HUDEP-2 (cell line): ENCODE data around the gene EIF4G1.

Experiments
- DNase-seq, 76 experiments: peaks; one replicate each; lab custom pipeline; 2025; ENCODE audit not compliant: unreplicated experiment in 76 of 76; lab: John Stamatoyannopoulos, UW

The EIF4G1 gene

DNA sequence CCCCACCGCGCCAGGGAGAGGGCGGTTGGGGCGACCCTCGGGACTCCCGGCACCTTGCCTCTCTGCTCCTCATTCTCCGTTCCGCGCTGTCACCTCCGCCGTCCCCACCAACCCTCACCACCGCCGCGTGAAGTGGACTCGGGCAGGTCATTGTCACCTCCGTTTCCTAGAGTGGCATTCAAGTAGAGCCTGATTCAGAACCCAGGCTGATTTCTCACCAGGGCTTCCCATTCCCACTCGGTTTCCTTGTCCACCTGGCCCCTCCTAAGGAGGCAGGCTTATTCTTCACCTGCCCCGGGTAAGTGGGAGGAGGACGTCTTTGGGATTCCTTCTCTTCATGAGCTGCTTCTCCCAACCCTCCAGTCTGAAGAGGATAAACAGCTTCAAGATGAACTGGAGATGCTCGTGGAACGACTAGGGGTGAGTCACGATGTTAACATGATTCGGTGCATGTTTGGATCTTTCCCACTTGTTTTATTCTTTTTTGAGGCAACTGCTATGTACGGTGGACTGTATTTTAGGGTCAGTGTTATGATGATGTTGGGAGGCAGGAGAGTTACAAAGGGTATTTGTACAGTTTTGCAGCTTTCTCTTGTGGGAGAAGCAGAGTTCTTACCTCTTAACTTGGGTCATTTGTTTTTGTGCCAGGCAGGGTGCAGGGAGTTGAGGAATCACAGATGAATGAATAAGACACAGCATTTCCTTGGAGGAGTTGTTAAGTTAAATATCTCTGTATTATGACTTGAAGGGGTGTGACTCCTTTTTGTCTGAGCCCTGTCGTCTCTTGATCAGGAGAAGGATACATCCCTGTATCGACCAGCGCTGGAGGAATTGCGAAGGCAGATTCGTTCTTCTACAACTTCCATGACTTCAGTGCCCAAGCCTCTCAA is 14.7 kb upstream of the EIF4G1 start:
- peak in 4 of 76 experiments; percentile 1 to 35 (median 24) for DNase-seq

DNA sequence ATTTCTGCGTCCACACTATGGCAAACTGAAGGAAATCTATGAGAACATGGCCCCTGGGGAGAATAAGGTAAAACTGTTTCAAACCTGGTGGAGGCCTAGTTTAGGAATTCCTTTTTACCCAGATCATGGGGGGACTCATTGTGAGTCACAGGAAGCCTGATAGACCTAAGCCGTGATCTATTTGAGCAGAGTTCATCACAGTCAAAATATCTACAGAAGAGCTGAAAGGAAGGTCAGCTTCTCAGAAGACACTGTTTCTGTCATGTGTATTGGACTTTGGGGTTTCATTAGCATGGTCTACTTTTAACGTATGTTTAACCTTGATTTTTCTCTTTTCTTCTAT is 14.1 kb upstream of the EIF4G1 start:
- DNase-seq, result no peak

DNA sequence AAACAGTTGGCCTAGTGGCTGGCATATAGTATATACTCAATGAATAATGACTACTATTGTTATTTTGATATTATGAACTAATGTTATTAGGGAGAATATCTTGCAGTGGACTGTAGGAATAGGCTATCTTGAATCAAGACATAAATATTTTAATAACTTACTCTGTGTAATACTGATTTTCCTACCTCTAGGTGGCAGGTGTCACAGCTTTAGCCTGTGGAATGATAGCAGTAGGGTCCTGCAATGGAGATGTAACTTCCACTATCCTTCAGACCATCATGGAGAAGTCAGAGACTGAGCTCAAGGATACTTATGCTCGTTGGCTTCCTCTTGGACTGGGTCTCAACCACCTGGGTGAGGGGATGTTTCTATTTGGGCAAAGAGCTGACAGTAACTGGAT is 8.8 kb upstream of the EIF4G1 start:
- DNase-seq, result peak in 10 of 76 experiments; percentile 1 to 30 (median 13)

DNA sequence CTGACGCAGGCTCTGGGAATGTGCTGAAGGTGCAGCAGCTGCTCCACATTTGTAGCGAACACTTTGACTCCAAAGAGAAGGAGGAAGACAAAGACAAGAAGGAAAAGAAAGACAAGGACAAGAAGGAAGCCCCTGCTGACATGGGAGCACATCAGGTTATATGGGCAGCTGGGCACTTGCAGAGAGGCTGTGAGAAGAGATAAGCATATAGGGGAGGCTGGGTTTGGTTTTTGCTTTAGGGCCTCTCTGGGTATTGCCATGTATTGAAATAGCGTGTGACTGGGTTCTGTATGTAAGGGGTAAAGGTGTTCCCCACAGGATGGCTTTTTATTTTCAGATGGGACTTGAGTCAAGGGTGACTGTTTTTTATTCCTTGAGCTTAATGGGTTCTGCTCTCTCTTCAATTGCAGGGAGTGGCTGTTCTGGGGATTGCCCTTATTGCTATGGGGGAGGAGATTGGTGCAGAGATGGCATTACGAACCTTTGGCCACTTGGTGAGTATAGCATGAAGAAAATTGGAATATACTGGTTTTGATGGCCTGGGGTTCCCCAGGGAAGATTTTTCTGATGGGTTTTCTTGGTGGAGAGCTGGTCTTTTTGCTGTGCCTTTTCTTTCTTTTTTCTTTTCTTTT is 7.9 kb upstream of the EIF4G1 start:
- DNase-seq, result peak in 51 of 76 experiments; percentile 4 to 63 (median 32)

DNA sequence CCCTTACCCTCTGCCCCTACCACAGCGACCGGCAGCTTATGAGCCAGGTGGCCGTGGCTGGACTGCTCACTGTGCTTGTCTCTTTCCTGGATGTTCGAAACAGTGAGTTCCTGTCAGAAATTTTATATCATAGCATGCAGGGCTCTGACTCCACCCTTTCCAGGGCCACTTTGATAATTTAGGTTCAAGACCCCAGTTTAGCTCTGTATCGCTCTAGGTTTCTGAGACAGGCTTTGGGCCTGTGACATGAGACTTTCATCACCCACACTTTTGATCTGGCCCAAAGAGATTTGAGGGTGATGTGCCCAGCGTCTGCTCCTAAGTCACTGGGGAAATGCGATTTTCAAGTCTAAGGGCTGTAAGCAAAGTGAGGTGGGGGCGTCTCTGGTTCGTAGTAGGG is 6.5 kb upstream of the EIF4G1 start:
- DNase-seq, result peak in 1 of 76 experiments; percentile 32

DNA sequence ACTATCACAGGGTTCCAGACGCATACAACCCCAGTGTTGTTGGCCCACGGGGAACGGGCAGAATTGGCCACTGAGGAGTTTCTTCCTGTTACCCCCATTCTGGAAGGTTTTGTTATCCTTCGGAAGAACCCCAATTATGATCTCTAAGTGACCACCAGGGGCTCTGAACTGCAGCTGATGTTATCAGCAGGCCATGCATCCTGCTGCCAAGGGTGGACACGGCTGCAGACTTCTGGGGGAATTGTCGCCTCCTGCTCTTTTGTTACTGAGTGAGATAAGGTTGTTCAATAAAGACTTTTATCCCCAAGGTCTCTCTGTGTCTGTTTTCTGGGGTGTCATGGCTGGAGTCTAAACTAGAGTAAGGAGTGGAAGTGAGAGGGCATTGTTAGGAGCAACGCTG is 5.7 kb upstream of the EIF4G1 start:
- DNase-seq, result no peak

DNA sequence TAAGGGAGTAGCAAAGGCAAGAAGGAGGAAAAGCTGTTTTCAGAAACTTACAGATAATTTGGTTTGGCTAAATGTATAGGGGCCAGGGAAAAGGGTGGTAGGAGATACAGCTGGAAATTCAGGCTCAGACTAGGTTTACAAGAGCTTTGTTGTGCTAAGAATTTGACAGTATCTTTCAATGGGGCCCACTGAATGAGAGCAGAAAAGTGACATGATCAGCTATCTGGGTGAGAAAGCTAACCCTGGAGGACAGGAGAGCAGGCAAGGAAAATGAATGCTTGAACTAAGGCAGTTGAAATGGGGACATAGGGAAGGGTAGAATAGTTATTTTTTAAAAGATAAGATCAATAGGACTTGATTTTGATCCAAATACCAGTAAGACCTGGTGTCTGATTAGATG is 2.8 kb upstream of the EIF4G1 start:
- DNase-seq, result no peak

DNA sequence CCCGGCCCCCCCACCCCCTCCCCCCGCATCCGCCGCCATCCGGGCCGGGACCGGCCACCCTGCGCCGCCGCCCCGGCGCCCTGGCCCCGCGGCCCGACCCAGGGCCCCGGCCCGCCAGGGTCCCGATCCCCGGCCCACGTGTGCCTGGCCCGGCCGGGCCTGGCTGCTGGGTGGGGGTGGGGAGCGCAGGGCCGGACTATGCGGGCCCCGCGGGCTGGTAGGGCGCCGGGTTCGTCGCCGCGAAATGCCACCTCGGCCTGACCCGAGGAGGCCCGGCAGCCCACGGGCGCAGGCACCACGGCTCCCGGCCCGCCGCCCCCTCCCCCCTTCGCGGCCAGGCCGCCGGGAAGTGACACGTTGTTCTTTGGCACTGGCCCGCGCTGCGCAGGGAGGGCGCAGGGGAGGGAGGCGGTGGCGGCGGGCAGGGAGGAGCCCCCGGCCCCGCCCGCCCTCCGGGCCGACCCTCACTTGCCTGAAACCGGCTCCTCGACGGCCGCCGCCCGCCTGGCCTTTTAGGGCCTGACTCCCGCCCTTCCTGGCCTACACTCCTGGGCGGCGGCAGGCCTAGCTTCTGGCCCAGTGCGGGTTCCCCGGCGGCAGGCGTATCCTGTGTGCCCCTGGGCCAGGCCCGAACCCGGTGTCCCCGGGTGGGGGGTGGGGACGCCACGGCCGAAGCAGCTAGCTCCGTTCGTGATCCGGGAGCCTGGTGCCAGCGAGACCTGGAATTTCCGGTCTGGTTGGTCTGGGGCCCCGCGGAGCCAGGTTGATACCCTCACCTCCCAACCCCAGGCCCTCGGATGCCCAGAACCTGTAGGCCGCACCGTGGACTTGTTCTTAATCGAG is 515 bp downstream of the EIF4G1 start:
- DNase-seq, result peak in 70 of 76 experiments; percentile 5 to 76 (median 57)

DNA sequence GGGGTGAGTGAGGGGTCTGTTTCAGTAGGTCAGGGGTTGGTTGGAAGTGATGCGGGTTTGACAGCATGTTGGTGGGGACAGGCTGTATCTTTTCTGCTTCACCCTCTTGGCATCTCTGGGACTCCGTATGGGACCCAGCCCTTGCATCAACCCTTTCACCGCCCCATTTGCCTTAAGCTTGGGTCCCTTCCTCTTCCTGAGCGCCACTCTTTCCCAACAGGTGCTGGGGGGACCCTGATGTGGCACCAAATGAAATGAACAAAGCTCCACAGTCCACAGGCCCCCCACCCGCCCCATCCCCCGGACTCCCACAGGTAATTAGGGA is 1.1 kb downstream of the EIF4G1 start:
- DNase-seq, result peak in 1 of 76 experiments; percentile 28

DNA sequence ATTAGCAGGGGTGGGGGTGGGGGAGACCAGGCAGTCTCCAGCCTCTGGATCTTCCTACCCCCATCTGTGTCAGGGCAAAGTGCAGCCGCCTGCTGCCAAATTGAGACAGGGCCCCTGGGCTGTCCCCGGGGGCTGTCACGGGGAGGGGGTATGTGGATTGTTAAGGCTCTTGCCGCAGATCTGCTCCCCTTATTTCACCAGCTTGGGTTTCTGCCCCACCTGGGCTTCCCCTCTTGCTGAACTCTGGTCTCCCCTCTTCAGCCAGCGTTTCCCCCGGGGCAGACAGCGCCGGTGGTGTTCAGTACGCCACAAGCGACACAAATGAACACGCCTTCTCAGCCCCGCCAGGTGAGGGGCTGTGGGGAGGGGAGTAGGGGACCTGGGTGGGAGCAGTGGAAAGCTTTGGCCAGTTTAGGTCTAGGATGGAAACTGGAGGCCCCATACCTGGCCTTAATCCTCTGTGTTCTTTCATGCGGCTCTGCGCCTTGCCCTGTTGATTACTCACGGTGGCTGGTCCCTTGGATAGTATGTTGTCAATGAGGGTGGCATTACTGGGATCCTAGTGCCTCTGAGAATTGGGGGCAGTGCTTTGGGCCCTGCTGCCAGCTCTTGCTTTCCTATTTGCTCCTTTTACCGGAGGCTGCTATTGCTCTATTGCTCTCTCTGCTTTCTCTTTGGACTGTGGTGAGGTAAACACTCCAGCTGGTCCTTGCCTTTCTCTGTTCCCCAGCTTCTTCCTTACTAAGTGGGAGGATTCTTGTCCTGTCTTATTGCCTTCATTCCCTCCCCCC is 1.7 kb downstream of the EIF4G1 start:
- no peak for DNase-seq

DNA sequence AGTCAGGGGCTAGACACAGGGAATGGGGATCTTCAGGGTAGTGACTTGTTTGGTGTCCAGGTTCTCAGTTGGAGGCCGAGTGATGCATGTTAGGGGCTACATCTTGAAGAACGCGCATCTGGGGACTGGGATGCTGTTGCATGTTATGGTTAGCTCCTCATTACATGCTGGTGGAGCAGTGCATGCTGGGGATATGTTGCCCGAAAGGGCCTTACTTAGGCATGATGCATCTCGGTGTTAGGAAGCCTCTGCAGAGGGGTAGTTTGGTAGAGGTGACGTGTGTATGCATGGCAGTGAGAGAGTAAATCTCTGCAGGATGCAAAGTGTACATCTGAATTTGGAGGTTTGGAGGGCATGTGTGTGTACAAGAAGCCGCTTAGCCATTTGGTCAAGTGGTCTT is 2.4 kb downstream of the EIF4G1 start:
- DNase-seq, result no peak

DNA sequence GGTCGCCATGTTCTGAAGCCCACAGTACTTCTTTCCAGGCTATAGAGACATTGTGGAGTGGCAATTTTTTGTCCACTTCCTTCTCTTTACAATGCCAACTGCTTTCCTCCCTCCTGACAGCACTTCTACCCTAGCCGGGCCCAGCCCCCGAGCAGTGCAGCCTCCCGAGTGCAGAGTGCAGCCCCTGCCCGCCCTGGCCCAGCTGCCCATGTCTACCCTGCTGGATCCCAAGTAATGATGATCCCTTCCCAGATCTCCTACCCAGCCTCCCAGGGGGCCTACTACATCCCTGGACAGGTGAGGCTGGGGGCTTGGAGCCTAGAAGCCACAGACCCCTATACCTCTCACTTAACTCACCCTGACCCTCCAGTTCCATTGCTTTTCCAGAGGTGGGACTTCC is 2.8 kb downstream of the EIF4G1 start:
- no peak for DNase-seq

DNA sequence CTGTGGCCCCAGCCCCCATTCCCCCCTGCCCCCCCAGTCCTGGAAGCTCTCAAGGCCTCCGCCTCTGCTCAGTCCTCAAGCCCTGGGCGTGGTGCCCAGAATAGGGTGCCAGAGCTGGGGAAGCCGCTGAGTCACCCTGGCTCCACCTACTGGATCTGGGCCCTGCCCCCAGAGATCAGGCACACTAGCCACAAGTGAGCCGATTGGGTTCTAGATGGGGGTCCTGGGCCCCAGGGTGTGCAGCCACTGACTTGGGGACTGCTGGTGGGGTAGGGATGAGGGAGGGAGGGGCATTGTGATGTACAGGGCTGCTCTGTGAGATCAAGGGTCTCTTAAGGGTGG is 5.7 kb downstream of the EIF4G1 start:
- DNase-seq, result peak in 75 of 76 experiments; percentile 25 to 97 (median 92)

DNA sequence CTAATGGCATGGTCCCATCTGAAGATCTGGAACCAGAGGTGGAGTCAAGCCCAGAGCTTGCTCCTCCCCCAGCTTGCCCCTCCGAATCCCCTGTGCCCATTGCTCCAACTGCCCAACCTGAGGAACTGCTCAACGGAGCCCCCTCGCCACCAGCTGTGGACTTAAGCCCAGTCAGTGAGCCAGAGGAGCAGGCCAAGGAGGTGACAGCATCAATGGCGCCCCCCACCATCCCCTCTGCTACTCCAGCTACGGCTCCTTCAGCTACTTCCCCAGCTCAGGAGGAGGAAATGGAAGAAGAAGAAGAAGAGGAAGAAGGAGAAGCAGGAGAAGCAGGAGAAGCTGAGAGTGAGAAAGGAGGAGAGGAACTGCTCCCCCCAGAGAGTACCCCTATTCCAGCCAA is 7.3 kb downstream of the EIF4G1 start:
- DNase-seq, result no peak

DNA sequence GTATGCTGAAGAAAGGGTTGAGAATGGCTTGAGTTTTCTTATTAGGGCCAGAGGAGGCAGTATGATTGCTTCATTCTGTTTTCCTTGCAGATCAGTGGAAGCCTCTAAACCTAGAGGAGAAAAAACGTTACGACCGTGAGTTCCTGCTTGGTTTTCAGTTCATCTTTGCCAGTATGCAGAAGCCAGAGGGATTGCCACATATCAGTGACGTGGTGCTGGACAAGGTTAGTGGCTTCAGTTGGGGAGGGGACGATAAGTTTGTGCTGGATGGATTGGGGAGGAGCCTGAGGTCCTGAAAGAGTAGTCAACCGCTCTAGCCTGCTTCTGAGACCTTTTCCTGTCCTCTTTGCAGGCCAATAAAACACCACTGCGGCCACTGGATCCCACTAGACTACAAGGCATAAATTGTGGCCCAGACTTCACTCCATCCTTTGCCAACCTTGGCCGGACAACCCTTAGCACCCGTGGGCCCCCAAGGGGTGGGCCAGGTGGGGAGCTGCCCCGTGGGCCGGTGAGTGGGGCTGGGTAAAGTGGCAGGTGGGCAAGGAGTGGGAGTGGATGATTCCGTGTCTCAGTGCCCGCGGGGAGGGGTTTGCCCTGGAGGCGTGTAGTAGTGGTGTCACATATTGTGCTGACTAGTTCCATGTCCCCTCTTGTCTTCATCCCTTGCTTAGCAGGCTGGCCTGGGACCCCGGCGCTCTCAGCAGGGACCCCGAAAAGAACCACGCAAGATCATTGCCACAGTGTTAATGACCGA is 8.5 kb downstream of the EIF4G1 start:
- no peak for DNase-seq

DNA sequence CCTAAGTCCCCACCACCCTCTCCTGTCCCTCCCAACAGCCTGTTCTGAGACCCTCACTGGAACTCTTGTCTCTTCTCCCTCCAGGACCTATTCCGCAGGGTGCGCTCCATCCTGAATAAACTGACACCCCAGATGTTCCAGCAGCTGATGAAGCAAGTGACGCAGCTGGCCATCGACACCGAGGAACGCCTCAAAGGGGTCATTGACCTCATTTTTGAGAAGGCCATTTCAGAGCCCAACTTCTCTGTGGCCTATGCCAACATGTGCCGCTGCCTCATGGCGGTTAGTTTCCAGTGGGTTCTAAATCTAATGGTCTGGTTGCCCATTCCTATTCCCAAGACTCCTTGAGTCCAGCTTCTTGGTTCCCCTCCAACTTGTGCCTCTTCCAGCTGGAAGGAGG is 9.3 kb downstream of the EIF4G1 start:
- DNase-seq, result no peak

DNA sequence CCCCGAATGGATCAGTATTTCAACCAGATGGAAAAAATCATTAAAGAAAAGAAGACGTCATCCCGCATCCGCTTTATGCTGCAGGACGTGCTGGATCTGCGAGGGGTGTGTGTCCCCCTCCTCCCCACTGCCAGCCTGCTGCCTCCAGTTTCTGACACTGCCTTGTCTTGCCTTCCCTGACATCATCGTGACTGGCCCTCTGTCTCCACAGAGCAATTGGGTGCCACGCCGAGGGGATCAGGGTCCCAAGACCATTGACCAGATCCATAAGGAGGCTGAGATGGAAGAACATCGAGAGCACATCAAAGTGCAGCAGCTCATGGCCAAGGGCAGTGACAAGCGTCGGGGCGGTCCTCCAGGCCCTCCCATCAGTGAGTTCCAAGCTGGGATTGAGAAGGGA is 10.9 kb downstream of the EIF4G1 start:
- no peak for DNase-seq

DNA sequence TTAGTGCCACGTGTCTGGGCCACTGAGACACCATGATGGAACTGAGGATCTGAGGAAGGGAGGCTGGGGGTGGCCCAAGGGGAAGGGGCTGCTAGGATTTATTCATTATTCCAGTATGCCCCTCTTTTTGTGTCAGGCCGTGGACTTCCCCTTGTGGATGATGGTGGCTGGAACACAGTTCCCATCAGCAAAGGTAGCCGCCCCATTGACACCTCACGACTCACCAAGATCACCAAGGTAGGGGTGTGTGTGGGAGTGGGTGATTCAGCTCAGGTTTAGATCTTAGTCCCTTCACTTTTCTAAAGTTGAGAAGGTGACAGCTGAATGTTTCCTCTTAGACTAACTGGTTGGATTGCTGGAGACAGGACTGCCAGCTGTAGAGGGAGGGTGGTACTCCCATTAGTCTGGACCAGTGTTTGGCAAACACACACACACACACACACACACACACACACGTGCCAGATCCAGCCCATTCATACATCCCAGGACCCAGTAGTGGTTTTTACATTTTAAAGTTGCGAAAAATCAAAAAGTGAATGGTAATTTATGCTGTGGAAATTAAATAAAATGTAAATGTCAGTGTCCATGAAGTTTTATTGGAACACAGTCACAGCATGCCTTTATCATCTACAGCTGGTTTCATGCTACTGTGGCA is 11.4 kb downstream of the EIF4G1 start:
- DNase-seq, result no peak

DNA sequence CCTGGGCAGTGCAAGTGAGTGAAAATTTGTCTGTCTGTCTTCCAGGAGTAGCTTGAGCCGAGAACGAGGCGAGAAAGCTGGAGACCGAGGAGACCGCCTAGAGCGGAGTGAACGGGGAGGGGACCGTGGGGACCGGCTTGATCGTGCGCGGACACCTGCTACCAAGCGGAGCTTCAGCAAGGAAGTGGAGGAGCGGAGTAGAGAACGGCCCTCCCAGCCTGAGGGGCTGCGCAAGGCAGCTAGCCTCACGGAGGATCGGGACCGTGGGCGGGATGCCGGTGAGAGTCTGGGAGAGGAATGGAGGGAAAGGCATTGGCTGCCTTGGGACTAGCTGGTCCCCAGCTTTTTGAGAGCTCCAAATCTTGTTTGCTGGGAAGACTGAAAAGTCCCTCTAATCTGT is 12.8 kb downstream of the EIF4G1 start:
- no peak for DNase-seq

DNA sequence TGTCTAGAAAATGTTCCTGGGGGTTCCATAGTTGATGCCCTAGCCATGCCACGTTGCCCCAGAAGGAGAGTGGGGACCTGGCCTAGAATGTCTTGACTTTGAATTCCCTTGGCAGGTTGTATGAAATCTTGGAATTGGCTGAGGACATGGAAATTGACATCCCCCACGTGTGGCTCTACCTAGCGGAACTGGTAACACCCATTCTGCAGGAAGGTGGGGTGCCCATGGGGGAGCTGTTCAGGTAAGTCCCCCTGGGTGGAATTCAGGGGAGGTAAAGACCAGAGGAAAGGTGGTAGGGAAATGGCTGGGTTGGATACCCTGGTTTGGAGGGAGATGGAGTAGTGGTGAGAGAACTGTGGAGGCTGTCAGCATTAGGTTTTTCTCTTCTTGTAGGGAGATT is 14.1 kb downstream of the EIF4G1 start:
- DNase-seq, result no peak
